Endometrium (tissue), 2 donors: ENCODE results near the gene MXD4.

Experiments
- FAIRE-seq: peaks from 2 replicates; lab custom pipeline; 2012; peaks lifted over from hg19 to GRCh38; lab: Jason Lieb, UNC
- donor health status: control.
- donor health status: control.

MXD4 gene

GRCh38 chr4:2262145-2262943, 435 bp upstream of the MXD4 start:
- FAIRE-seq: peak; percentile 12

GRCh38 chr4:2261110-2261852, 628 bp downstream of the MXD4 start:
- no peak for FAIRE-seq

- no peak for FAIRE-seq
Observed at GRCh38 chr4:2260344-2261109, 1.4 kb downstream of the MXD4 start.

GRCh38 chr4:2259541-2260343, 2.2 kb downstream of the MXD4 start:
- no peak for FAIRE-seq

GRCh38 chr4:2259036-2259540, 2.8 kb downstream of the MXD4 start:
- FAIRE-seq: no peak

- FAIRE-seq: no peak
Observed at GRCh38 chr4:2258091-2259035, 3.5 kb downstream of the MXD4 start.

GRCh38 chr4:2257361-2258081, 4.4 kb downstream of the MXD4 start:
- FAIRE-seq: no peak

- FAIRE-seq: no peak
Observed at GRCh38 chr4:2256781-2257191, 5.1 kb downstream of the MXD4 start.

- no peak for FAIRE-seq
Observed at GRCh38 chr4:2256156-2256731, 5.7 kb downstream of the MXD4 start.

GRCh38 chr4:2255501-2256155, 6.3 kb downstream of the MXD4 start:
- FAIRE-seq: no peak

- no peak for FAIRE-seq
Observed at GRCh38 chr4:2254665-2255500, 7.0 kb downstream of the MXD4 start.

GRCh38 chr4:2253160-2254084, 8.5 kb downstream of the MXD4 start:
- FAIRE-seq: no peak

GRCh38 chr4:2252530-2253091, 9.3 kb downstream of the MXD4 start:
- FAIRE-seq: no peak

GRCh38 chr4:2251795-2252529, 9.9 kb downstream of the MXD4 start:
- no peak for FAIRE-seq

GRCh38 chr4:2251073-2251794, 10.7 kb downstream of the MXD4 start:
- FAIRE-seq: no peak
